DND-41 (cell line): ENCODE data around the gene PHLDB3.

Experiments used
- CTCF ChIP-seq: IDR thresholded peaks from 2 replicates; pipeline ENCODE4 v1.5.1; 2012; ENCODE audit warnings: borderline replicate concordance, low read length, moderate library complexity, mild to moderate bottlenecking; ENCODE audit not compliant: poor library complexity, severe bottlenecking; ENCODE audit errors: extremely low read depth
- EZH2 ChIP-seq: IDR thresholded peaks from 3 replicates; pipeline ENCODE4 v1.6.1; 2012; ENCODE audit warnings: borderline replicate concordance, low read depth, mild to moderate bottlenecking, moderate library complexity, low read length, inconsistent platforms; ENCODE audit not compliant: severe bottlenecking

DNA sequence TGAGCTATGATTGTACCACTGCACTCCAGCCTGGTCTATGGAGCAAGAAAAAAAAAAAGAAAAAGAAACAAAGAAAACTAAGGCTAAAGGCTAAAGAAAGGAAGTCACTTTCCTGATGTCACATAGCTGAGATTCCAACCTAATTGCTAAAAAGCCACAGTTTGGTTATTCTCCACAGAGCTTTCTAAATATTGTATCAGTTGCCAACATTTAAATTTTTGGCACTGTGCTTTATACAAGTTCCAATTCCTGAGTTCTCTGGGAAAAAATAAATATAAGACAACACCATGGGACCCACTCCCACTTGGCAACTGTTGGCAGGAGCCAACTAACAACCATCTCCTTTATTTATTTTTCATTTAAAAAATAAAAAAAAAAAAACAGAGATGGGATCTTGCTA lies 27.9 kb downstream of the PHLDB3 start:
- TF ChIP-seq CTCF: no peak
- no peak for TF ChIP-seq EZH2
